Natural killer cell (primary cell): ENCODE data around the gene NRARP. TPM values are rescaled to one million over a fixed set of nuclear protein-coding genes. Genes with fewer than 3 reads are reported as not detected.

Experiments used
- ATAC-seq, 3 donors: fragments of 150-1000 bp in 2 of 3; fragments of 200-7000 bp in 1 of 3; cut with Tn5 transposase; 1 replicate in 1 of 3; 2 replicates in 2 of 3; pipeline ENCODE4 v1.10.0; 2021; ENCODE audit warnings: mild to moderate bottlenecking in 2 of 3, moderate library complexity in 2 of 3
- DNase-seq, 2 donors: peaks; one replicate each; pipeline versions ENCODE4 v3.0.0 to v3.0.0-alpha.2; 2013 to 2021; ENCODE audit warnings: mixed read lengths in 1 of 2
- H3K27ac ChIP-seq: one replicate; pipeline ENCODE4 v1.5.1; 2013; ENCODE audit warnings: mild to moderate bottlenecking, low read length
- H3K27me3 ChIP-seq: one replicate; pipeline ENCODE4 v1.6.1; 2013; ENCODE audit warnings: low read length; ENCODE audit not compliant: control insufficient read depth, insufficient read depth
- H3K36me3 ChIP-seq: one replicate; pipeline ENCODE4 v1.6.1; 2013; ENCODE audit warnings: low read length; ENCODE audit not compliant: control insufficient read depth, insufficient read depth
- H3K4me1 ChIP-seq: one replicate; pipeline ENCODE4 v1.6.1; 2013; ENCODE audit warnings: low read length; ENCODE audit not compliant: control insufficient read depth, insufficient read depth
- H3K4me3 ChIP-seq: one replicate; pipeline ENCODE4 v1.5.1; 2013; ENCODE audit warnings: low read length
- H3K9me3 ChIP-seq: one replicate; pipeline ENCODE4 v1.6.1; 2013; ENCODE audit warnings: low read length; ENCODE audit not compliant: control insufficient read depth, insufficient read depth
- H3K27ac Mint-ChIP-seq, 2 donors: one replicate each; pipeline ENCODE4 v1.8.0; 2022; ENCODE audit warnings: mild to moderate bottlenecking in 2 of 2, mixed read lengths in 2 of 2, moderate library complexity in 1 of 2
- H3K27me3 Mint-ChIP-seq, 2 donors: one replicate each; pipeline ENCODE4 v1.8.0; 2022; ENCODE audit warnings: low read depth in 2 of 2, mixed read lengths in 2 of 2
- H3K36me3 Mint-ChIP-seq: one replicate; pipeline ENCODE4 v1.8.0; 2022; ENCODE audit warnings: mixed read lengths
- H3K4me1 Mint-ChIP-seq, 2 donors: one replicate each; pipeline ENCODE4 v1.8.0; 2022; ENCODE audit warnings: mixed read lengths in 2 of 2
- H3K4me3 Mint-ChIP-seq: one replicate; pipeline ENCODE4 v1.8.0; 2022; ENCODE audit warnings: mild to moderate bottlenecking, moderate library complexity, mixed read lengths
- H3K9me3 Mint-ChIP-seq, 2 donors: one replicate each; pipeline ENCODE4 v1.8.0; 2022; ENCODE audit warnings: mixed read lengths in 2 of 2
- CTCF ChIP-seq: fragments of 200-600 bp; IDR thresholded peaks from one replicate; pipeline ENCODE4 v1.8.0; 2022; ENCODE audit warnings: antibody characterized with exemption
- WGBS: methylation state at CpG from one replicate; pipeline ENCODE4 v1.1.7; 2013; ENCODE audit warnings: missing lambda C conversion rate; ENCODE audit not compliant: insufficient coverage; 5-methylcytosine and 5-hydroxymethylcytosine counted together
- intact Hi-C: fragments of 100-400 bp; cut with micrococcal nuclease; formaldehyde crosslinking; loops from one replicate; pipeline ENCODE4 v1.14.2; 2022
- total RNA-seq, 4 donors: library from RNA; stranded (reverse); fragments of 120-200 nt in 1 of 4; gene quantifications; one replicate each; pipeline versions ENCODE4 v1.2.3 to v1.2.4, GENCODE V29; 2013 to 2022

NRARP gene
- total RNA-seq, 3 donors from 2014 or later (not counting 1 experiment from before 2014, with no cell fraction given), result 0.88 to 2.3 (median 1.2) TPM

DNA sequence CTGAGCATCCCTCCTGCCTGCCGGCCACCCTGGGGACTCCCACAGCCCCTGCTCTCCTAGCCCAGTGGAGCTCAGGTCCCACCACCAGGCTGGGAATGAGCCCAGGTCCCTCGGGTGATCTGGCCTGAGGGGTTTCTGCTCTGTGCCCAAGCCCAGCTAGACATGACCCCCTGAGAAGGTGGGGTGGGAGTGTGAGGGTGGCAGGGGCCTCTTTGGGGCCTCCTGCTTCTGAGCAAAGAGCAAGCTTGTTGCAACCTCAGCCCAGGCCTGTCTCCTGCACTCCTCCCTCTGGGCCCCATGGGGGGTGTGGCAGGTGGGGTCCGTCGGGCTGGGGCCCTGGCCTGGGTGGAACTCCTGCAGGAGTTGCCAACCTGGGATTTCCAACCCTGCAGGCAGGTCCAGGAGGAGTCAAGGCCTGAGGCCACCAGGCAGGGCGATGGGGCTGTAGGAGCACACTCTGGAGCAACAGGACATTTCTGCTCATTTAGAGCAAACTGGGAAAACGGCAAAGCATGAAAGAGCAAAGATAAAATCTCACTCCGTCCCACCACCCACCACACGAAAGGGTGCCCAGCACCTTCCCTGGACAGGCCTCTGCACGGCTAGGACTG, 11.4 kb upstream of the NRARP start:
- Histone ChIP-seq H3K4me1 (peaks cover 12% of the 10 kb centered on the region), H3K9me3 (no peaks in the 10 kb centered on the region), H3K4me3 (no peak overlapping the region), H3K27ac (no peak overlapping the region), H3K27me3 (peaks cover 5% of the 10 kb centered on the region), H3K36me3 (no peaks in the 10 kb centered on the region)
- Mint-ChIP-seq H3K4me1 (peaks cover 0 to 5% of the 10 kb centered on the region in 2 donors), H3K4me3 (no peak overlapping the region), H3K9me3 (no peaks in the 10 kb centered on the region), H3K27me3 (no peaks in the 10 kb centered on the region), H3K36me3 (no peaks in the 10 kb centered on the region), H3K27ac (no peak overlapping the region)
- TF ChIP-seq CTCF, result no peak
- intact Hi-C loops, result no loop called here
- DNase-seq (no peak), ATAC-seq (no peak)
- WGBS, result 82% methylated on average over 9 of the region's 9 CpGs

GRCh38 chr9:137312852-137313325, 10.8 kb upstream of the NRARP start:
- TF ChIP-seq CTCF, result no peak
- no peaks in the 10 kb centered on the region for H3K36me3 Mint-ChIP-seq
- Histone ChIP-seq H3K9me3 (no peaks in the 10 kb centered on the region), H3K27me3 (peaks cover 5% of the 10 kb centered on the region), H3K4me3 (no peak overlapping the region), H3K4me1 (peaks cover 12% of the 10 kb centered on the region), H3K36me3 (no peaks in the 10 kb centered on the region), H3K27ac (no peak overlapping the region)
- no peak for DNase-seq
- WGBS, result 95% methylated on average over 6 of the region's 6 CpGs
- intact Hi-C loops, result no loop called here
- no peak for ATAC-seq
- H3K4me1 Mint-ChIP-seq, result peaks cover 0 to 5% of the 10 kb centered on the region in 2 donors
- no peak overlapping the region for H3K4me3 Mint-ChIP-seq
- no peak overlapping the region for H3K27ac Mint-ChIP-seq
- H3K9me3 Mint-ChIP-seq, result no peaks in the 10 kb centered on the region
- H3K27me3 Mint-ChIP-seq, result no peaks in the 10 kb centered on the region

- WGBS, result 88% methylated on average over 26 of the region's 28 CpGs
Measured at GRCh38 chr9:137311986-137312851, 10.1 kb upstream of the NRARP start.

More at GRCh38 chr9:137311986-137312851, 10.1 kb upstream of the NRARP start:
- H3K27me3 ChIP-seq, result peaks cover 5% of the 10 kb centered on the region
- H3K4me3 Mint-ChIP-seq, result no peak overlapping the region
- no peaks in the 10 kb centered on the region for H3K9me3 Mint-ChIP-seq
- ATAC-seq, result no peak
- H3K36me3 ChIP-seq, result no peaks in the 10 kb centered on the region
- H3K4me1 ChIP-seq, result peaks cover 16% of the 10 kb centered on the region
- intact Hi-C loops, result no loop called here
- no peak overlapping the region for H3K27ac ChIP-seq
- no peak for TF ChIP-seq CTCF
- H3K9me3 ChIP-seq, result no peaks in the 10 kb centered on the region
- no peak overlapping the region for H3K4me3 ChIP-seq
- H3K36me3 Mint-ChIP-seq, result no peaks in the 10 kb centered on the region
- no peak overlapping the region for H3K27ac Mint-ChIP-seq
- no peaks in the 10 kb centered on the region for H3K27me3 Mint-ChIP-seq
- no peak for DNase-seq
- peaks cover 0 to 9% of the 10 kb centered on the region in 2 donors for H3K4me1 Mint-ChIP-seq
